Germinal center (tissue), 1 donor: Measurements from ENCODE around the gene ZBTB7B.

Source experiments
- DNase-seq: peaks from one replicate; pipeline ENCODE4 v3.0.0; 2012; ENCODE audit warnings: mixed read lengths, low spot score

The ZBTB7B gene

GRCh38 chr1:155003766-155004351 lies 1.3 kb downstream of the ZBTB7B start:
- no peak for DNase-seq

DNA sequence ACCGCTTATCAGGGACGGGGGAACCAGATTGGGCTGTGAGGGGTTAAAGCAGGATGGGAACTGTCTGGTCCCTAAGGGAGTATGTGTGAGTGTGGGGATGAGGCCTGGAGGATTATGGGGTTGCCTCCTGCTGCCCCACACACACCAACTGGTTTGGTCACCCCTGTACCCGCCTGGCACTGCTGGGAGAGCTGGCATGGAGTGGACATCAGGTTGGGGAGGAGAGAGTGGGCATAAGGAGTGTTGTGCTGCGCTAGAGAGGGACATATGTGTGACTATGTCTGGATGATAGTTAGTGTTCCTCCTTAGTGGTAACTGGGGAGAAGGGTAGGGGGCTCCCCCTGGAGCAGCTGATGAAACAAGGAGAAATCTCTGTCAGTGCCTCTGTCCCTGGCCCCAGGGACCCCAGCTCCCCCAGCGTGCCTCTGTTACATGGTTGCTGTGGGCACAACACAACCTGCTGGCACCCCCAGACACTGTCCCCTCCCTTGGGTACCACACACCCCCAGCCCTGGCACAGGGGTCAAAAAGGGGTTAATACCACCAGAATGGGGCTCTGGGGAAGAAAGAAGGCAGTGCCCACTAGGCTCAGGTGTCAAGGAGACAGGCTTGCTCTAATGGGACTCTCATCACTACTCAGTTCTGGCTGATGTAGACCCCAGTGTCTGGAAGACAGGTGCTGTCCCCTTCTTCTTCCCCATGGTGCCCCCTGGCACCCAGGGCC lies 1.9 kb downstream of the ZBTB7B start:
- no peak for DNase-seq

- peak; percentile 73 for DNase-seq
These were observed 2.7 kb downstream of the ZBTB7B start for GRCh38 chr1:155005076-155006011.

GRCh38 chr1:155006601-155007101 lies 4.0 kb downstream of the ZBTB7B start:
- peak; percentile 49 for DNase-seq

GRCh38 chr1:155007251-155007828 lies 4.7 kb downstream of the ZBTB7B start:
- no peak for DNase-seq

- DNase-seq: no peak
These were observed 5.7 kb downstream of the ZBTB7B start for GRCh38 chr1:155008015-155008941.

- no peak for DNase-seq
These were observed 6.7 kb downstream of the ZBTB7B start for GRCh38 chr1:155009221-155009711.

DNA sequence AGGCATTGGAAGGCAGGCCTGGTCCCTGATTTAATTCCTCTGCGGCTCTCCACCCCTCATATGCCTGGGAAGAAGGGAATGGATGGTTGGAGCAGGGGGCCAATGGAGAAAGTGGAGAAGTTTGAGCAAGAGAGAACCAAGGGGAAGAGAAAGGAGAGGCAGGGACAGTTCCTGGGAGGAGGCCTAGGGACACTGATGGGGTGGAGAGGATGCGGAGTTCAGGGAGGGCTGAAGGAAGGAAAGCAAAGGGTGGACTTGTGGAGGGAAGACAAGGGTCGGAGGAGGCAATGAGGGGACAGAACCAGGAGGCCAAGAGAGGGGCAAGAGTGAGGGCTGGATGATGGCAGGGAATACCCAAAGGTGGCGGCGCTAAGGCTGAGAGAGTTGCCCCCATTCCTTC lies 7.1 kb downstream of the ZBTB7B start:
- no peak for DNase-seq

- no peak for DNase-seq
These were observed 7.8 kb downstream of the ZBTB7B start for GRCh38 chr1:155010211-155010918.

DNA sequence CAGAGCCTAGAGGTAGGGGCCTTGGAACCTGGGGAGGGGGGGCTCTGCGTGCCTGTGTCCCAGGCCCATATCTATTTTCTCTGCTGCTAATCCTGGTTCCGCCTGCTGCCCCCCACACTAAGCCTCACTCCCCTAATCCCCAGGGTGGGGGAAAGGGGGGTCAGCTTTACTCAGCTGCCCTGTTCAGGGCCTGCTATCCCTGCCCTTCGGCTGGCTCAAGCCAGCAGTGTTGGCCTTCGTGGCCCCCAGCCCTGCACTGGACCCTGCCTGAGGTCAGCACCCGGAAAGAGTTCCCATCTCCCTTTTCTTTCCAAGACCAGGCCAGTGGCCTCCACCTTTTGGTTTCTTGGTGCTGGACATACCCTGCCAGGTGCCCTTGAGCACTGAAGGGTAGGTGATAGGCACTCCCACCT lies 8.4 kb downstream of the ZBTB7B start:
- no peak for DNase-seq

GRCh38 chr1:155011437-155012025 lies 8.9 kb downstream of the ZBTB7B start:
- no peak for DNase-seq

DNA sequence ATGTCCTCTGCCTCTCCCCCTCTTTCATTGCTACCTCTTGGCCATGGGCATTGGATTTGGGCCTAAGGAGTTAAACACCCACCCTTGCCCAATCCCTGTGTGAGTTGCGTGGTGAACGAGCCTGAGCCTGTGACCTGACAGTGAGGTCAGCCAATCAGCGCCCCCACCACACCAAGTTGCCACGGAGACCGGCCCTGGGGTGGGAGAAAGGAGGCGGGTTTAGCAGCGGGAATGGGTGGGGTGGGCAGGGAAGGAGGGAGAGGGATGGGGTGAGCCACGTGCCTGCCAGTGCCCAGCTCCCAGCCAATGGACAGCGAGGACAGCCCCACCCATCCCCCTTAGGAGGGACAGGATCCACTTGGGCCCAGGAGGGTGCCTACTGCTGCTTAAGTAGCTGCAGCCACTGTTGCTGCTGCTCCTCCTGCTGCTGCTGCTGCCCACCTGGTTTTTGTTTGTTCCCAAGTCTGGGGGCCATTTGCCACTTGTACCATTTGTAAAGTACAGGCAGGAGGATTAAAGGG lies 9.5 kb downstream of the ZBTB7B start:
- no peak for DNase-seq

DNA sequence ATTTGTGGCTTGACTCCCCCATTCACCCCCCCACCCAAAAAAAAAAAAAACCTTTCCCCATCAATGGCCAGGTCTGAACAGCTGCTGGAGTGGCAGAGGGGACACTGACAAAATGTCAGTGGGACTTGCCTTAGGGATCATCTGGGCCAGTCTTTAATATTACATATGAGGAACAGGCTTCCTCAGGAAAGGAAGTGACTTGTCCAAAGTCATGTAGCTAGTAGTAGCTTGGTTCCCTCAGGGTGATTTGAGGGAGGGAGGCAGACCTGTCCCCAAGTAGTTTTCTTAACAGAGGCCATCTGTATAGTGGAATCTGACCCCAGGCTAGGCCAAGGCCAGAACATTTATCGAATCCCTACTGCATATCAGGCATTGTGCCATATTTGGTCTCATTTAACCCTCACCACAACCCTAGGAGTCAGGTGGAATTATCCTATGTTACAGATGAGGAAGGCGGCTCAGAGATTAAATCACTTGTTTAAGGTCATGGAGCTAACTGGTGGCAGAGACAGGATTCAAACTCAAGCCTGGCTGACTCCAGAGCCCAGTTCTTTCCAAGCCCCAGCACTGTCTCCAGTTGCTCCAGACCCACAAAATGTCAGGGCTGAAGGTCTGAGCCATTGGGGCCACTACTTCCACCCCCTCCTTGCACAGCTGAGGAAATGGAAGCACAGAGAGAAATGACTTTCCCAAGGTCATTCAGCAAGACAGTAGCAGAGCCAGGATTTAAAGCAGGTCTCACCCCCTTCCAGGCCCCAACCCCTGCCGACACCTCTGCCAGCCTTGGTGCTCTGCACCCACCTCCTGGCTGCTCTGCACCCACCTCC lies 10.4 kb downstream of the ZBTB7B start:
- no peak for DNase-seq

DNA sequence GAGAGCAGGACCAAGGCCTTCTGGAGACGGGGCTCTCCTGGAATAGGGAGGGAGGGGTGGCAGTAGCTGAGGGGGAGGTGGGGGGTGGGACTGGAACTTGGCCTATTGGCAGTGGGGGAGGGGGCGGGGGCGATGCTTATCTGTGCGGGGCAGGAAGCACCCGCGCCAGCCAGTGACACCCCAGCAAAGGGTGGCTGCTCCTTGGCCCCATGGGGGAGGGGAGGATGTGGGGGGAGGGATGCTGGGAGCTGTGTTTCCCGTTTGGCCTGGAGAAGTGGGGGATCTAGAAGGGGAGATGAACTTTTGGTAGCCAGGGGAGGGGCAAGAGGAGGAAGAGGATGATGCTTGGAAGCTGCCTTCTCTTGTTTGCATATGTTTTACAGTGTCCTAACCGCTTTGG lies 11.0 kb downstream of the ZBTB7B start:
- no peak for DNase-seq

DNA sequence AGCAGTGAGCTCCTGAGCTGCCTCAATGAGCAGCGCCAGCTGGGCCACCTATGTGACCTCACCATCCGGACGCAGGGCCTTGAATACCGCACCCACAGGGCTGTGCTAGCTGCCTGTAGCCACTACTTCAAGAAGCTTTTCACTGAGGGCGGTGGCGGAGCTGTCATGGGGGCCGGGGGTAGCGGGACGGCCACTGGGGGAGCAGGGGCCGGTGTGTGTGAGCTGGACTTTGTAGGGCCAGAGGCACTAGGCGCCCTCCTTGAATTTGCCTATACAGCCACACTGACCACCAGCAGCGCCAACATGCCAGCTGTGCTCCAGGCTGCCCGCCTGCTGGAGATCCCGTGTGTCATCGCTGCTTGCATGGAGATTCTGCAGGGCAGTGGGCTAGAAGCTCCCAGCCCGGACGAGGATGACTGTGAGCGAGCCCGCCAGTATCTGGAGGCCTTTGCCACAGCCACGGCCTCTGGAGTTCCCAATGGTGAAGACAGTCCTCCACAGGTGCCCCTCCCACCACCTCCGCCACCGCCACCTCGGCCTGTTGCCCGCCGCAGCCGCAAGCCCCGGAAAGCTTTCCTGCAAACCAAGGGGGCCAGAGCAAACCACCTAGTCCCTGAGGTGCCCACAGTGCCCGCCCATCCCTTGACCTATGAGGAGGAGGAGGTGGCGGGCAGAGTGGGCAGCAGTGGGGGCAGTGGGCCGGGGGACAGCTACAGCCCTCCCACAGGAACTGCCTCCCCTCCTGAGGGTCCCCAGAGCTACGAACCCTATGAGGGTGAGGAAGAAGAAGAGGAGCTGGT lies 12.3 kb downstream of the ZBTB7B start:
- DNase-seq: no peak

- DNase-seq: no peak
These were observed 13.1 kb downstream of the ZBTB7B start for GRCh38 chr1:155015527-155016230.

DNA sequence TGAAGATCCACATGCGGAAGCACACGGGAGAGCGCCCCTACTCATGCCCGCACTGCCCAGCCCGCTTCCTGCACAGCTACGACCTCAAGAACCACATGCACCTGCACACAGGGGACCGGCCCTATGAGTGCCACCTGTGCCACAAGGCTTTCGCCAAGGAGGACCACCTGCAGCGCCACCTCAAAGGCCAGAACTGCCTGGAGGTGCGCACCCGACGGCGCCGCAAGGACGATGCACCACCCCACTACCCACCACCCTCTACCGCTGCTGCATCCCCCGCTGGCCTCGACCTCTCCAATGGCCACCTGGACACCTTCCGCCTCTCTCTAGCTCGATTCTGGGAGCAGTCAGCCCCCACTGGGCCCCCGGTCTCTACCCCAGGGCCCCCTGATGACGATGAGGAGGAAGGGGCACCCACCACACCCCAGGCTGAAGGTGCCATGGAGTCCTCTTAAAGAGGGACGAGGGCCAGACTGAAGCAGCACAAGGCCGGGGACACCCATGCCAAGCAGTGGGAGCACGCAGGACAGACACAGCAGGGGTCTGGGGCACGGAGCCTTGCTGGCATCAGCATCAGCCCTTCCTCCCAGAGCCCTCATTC lies 13.7 kb downstream of the ZBTB7B start:
- DNase-seq: peak; percentile 63
